Ishikawa (cell line): Measurements from ENCODE around the gene LYST.

Source experiments
- CEBPB ChIP-seq: IDR thresholded peaks from 2 replicates; pipeline ENCODE4 v1.6.1; 2012
- EGR1 ChIP-seq: IDR thresholded peaks from 2 replicates; pipeline ENCODE4 v1.6.1; 2012
- FOXM1 ChIP-seq: IDR thresholded peaks from 2 replicates; pipeline ENCODE4 v1.6.1; 2012; ENCODE audit warnings: low read depth, borderline replicate concordance
- MAX ChIP-seq: IDR thresholded peaks from 2 replicates; pipeline ENCODE4 v1.6.1; 2012
- RAD21 ChIP-seq: IDR thresholded peaks from 2 replicates; pipeline ENCODE4 v1.6.1; 2012; ENCODE audit warnings: low read depth
- TEAD4 ChIP-seq: IDR thresholded peaks from 2 replicates; pipeline ENCODE4 v1.6.1; 2012
- USF1 ChIP-seq: IDR thresholded peaks from 2 replicates; pipeline ENCODE4 v1.6.1; 2012
- YY1 ChIP-seq: IDR thresholded peaks from 2 replicates; pipeline ENCODE4 v1.6.1; 2012; ENCODE audit warnings: low read depth
- ZBTB7A ChIP-seq: IDR thresholded peaks from 2 replicates; pipeline ENCODE4 v1.6.1; 2012; ENCODE audit warnings: low read depth
- TF ChIP-seq, protein P1 (sequence below): IDR thresholded peaks from 2 replicates; pipeline ENCODE4 v1.6.1; 2012; ENCODE audit warnings: low read depth, mild to moderate bottlenecking

DNA sequence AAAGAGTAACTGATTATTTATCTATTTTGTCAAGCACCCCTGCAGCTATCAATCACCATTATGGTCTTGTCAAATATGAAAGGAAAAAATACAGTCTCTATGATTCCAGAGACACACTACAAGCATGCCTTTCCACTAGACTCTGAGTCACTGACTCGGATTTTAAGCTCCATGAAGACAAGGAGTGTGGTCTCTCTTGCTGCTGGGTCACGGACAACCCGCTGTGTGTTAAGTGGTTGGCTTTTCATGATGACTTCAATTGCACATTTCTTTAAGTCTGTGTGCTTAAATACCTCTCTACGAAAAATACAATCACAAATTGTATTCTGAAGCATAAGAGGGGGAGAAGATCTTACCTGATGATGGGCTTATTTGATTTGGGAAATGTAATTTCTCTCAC is 203.1 kb downstream of the LYST start:
- TF ChIP-seq CEBPB (no peak), TEAD4 (no peak), ZBTB7A (no peak), YY1 (no peak), FOXM1 (no peak), USF1 (no peak), MAX (no peak), EGR1 (no peak), RAD21 (no peak)
- TF ChIP-seq, protein P1, sequence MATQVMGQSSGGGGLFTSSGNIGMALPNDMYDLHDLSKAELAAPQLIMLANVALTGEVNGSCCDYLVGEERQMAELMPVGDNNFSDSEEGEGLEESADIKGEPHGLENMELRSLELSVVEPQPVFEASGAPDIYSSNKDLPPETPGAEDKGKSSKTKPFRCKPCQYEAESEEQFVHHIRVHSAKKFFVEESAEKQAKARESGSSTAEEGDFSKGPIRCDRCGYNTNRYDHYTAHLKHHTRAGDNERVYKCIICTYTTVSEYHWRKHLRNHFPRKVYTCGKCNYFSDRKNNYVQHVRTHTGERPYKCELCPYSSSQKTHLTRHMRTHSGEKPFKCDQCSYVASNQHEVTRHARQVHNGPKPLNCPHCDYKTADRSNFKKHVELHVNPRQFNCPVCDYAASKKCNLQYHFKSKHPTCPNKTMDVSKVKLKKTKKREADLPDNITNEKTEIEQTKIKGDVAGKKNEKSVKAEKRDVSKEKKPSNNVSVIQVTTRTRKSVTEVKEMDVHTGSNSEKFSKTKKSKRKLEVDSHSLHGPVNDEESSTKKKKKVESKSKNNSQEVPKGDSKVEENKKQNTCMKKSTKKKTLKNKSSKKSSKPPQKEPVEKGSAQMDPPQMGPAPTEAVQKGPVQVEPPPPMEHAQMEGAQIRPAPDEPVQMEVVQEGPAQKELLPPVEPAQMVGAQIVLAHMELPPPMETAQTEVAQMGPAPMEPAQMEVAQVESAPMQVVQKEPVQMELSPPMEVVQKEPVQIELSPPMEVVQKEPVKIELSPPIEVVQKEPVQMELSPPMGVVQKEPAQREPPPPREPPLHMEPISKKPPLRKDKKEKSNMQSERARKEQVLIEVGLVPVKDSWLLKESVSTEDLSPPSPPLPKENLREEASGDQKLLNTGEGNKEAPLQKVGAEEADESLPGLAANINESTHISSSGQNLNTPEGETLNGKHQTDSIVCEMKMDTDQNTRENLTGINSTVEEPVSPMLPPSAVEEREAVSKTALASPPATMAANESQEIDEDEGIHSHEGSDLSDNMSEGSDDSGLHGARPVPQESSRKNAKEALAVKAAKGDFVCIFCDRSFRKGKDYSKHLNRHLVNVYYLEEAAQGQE: no peak
